ENCODE results near the gene FAR1.

- TF ChIP-seq CTCF (IDR thresholded peaks at IDR 0.05; ENCODE audit: borderline replicate concordance, extremely low read depth, low read length, poor library complexity, severe bottlenecking) (no peak), EZH2 (IDR thresholded peaks at IDR 0.05; ENCODE audit: borderline replicate concordance, low read depth, low read length, severe bottlenecking) (no peak)
Measured at GRCh38 chr11:13767471-13767870, 99.0 kb downstream of the FAR1 start.
